CD4-positive, CD25-positive, alpha-beta regulatory T cell (primary cell): ENCODE results near the gene GAS7. TPM values are rescaled to one million over a fixed set of nuclear protein-coding genes. Genes with fewer than 3 reads are reported as not detected.

Experiments
- ATAC-seq, 2 donors: fragments of 150-1000 bp; cut with Tn5 transposase; one replicate each; pipeline ENCODE4 v1.10.0; 2021; ENCODE audit warnings: low read depth in 2 of 2, moderate number of reproducible peaks in 2 of 2, moderate library complexity in 1 of 2
- DNase-seq, 3 donors: peaks; one replicate each; pipeline versions ENCODE4 v3.0.0 to v3.0.0-alpha.2; 2012 to 2022; ENCODE audit warnings: mixed read lengths in 1 of 3
- H3K27ac ChIP-seq: one replicate; pipeline ENCODE4 v1.7.0; 2013; ENCODE audit warnings: mild to moderate bottlenecking, low read length; ENCODE audit not compliant: insufficient read depth, poor library complexity, severe bottlenecking
- H3K27me3 ChIP-seq: one replicate; pipeline ENCODE4 v1.7.0; 2013; ENCODE audit warnings: low read length; ENCODE audit not compliant: control insufficient read depth, insufficient read depth
- H3K36me3 ChIP-seq: one replicate; pipeline ENCODE4 v1.7.0; 2013; ENCODE audit warnings: mild to moderate bottlenecking, low read length, moderate library complexity; ENCODE audit not compliant: control insufficient read depth, insufficient read depth
- H3K4me1 ChIP-seq: 2 replicates; pipeline ENCODE4 v1.7.0; 2013; ENCODE audit warnings: mild to moderate bottlenecking, low read length; ENCODE audit not compliant: insufficient read depth, control insufficient read depth, poor library complexity, severe bottlenecking
- H3K4me3 ChIP-seq: one replicate; pipeline ENCODE4 v1.7.0; 2013; ENCODE audit warnings: low read depth, mild to moderate bottlenecking, low read length, moderate library complexity
- H3K9me3 ChIP-seq, 2 experiments: 1 replicate in 1 of 2; 2 replicates in 1 of 2; pipeline ENCODE4 v1.7.0; 2013; ENCODE audit warnings: low read length in 2 of 2, mild to moderate bottlenecking in 1 of 2, moderate library complexity in 1 of 2; ENCODE audit not compliant: control insufficient read depth in 2 of 2
- H3K27ac Mint-ChIP-seq, 3 donors: one replicate each; pipeline ENCODE4 v1.8.0; 2020 to 2022; ENCODE audit warnings: mild to moderate bottlenecking in 3 of 3, mixed read lengths in 3 of 3, moderate library complexity in 2 of 3
- H3K27me3 Mint-ChIP-seq: one replicate; pipeline ENCODE4 v1.8.0; 2022; ENCODE audit warnings: mild to moderate bottlenecking, mixed read lengths
- H3K36me3 Mint-ChIP-seq: one replicate; pipeline ENCODE4 v1.8.0; 2020; ENCODE audit warnings: mixed read lengths
- H3K4me1 Mint-ChIP-seq, 4 donors: one replicate each; pipeline ENCODE4 v1.8.0; 2020 to 2022; ENCODE audit warnings: mixed read lengths in 4 of 4, mild to moderate bottlenecking in 1 of 4
- H3K4me3 Mint-ChIP-seq, 4 donors: one replicate each; pipeline ENCODE4 v1.8.0; 2020 to 2022; ENCODE audit warnings: mild to moderate bottlenecking in 4 of 4, mixed read lengths in 4 of 4, moderate library complexity in 3 of 4
- H3K9me3 Mint-ChIP-seq, 7 donors: one replicate each; pipeline ENCODE4 v1.8.0; 2020 to 2022; ENCODE audit warnings: mixed read lengths in 7 of 7, mild to moderate bottlenecking in 3 of 7, moderate library complexity in 2 of 7
- polyA plus RNA-seq, 4 donors: library from polyadenylated mRNA; unstranded; fragments of 300-500 nt; fragmentation: Illumina TruSeq; gene quantifications; one replicate each; pipeline ENCODE4 v1.2.3, GENCODE V29; 2021
- total RNA-seq: library from RNA; stranded (reverse); gene quantifications from one replicate; pipeline ENCODE4 v1.2.3, GENCODE V29; 2022

Gene GAS7
- total and polyA plus RNA-seq, 5 donors from 2014 or later: 0.10 to 0.79 (median 0.46) TPM; not detected in 1

DNA sequence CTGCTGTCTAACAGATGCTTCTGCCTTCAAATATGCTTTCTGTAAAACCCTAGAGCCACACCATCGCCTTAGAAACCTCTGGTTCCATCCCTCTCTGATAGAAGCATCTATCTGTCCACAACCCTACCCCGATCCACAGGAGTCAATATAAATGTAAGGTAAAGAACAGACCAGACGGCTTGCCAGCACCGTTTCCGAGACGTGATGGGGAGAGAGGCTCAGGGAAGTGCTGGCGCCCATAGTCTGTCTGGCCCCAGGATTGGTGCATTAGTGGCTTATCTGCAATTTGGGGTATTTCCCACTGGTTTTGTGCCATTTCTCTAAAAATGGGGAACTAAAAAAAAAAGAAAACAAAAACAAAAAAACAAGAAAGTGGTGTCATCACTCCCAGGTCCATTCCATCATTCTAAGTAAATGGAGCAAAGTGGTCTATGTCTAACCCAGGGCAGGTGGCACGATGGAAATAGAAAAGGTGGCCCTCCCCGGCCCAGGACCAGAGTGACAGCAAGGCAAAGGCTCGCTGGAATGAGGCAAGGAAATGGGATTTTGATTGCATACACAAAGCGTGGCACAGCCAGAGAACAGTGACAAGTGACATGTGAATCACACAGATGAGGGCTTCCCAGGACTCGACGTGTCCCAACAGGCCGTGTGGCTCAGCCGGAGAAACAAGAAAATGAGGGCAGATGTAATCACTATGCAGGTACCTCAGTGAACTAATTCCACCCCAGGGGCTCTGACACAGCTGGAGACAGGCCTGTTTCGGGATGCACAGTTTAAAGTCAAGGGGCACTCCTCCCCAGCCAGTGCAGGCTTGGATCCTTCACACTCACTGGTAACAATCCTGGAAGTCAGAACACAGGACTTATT, 125.6 kb downstream of the GAS7 start:
- Histone ChIP-seq H3K9me3 (no peaks in the 10 kb centered on the region), H3K4me1 (no peaks in the 10 kb centered on the region), H3K27ac (no peak overlapping the region), H3K36me3 (no peaks in the 10 kb centered on the region), H3K4me3 (no peak overlapping the region), H3K27me3 (no peaks in the 10 kb centered on the region)
- peaks cover 0 to 11% (median 0%) of the 10 kb centered on the region in 7 donors for H3K9me3 Mint-ChIP-seq
- H3K4me3 Mint-ChIP-seq: no peak overlapping the region
- no peak for ATAC-seq
- no peak for DNase-seq
- H3K36me3 Mint-ChIP-seq: no peaks in the 10 kb centered on the region
- H3K27me3 Mint-ChIP-seq: peaks cover 5% of the 10 kb centered on the region
- peak overlapping the region in 1 of 3 donors; percentile 69 for H3K27ac Mint-ChIP-seq
- no peaks in the 10 kb centered on the region for H3K4me1 Mint-ChIP-seq

DNA sequence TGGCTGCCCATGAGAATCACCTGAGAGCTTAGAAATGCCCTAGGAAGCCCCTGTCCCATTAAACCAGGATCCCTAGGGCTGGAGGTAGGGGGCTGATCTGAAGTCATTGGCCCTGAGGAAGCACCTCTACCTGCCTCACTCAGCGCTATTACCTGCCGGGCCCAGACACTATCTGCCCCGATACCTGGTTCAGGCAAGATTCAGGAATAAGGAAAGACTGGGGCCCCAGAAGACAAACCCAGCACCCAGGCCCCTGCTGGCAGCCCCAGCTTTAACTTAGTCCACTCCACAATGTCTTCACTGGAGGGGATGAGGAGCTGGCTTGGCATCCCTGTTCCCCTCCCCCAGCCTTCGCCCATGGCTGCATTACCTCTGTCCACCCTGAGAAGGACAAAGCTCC, 126.3 kb downstream of the GAS7 start:
- H3K27me3 Mint-ChIP-seq: peaks cover 5% of the 10 kb centered on the region
- no peak overlapping the region for H3K27ac Mint-ChIP-seq
- Histone ChIP-seq H3K27ac (no peak overlapping the region), H3K36me3 (no peaks in the 10 kb centered on the region), H3K4me1 (no peaks in the 10 kb centered on the region), H3K27me3 (no peaks in the 10 kb centered on the region), H3K4me3 (no peak overlapping the region), H3K9me3 (no peaks in the 10 kb centered on the region)
- H3K4me1 Mint-ChIP-seq: no peaks in the 10 kb centered on the region
- no peak for ATAC-seq
- peaks cover 0 to 10% (median 0%) of the 10 kb centered on the region in 7 donors for H3K9me3 Mint-ChIP-seq
- DNase-seq: no peak
- H3K4me3 Mint-ChIP-seq: no peak overlapping the region
- H3K36me3 Mint-ChIP-seq: no peaks in the 10 kb centered on the region

DNA sequence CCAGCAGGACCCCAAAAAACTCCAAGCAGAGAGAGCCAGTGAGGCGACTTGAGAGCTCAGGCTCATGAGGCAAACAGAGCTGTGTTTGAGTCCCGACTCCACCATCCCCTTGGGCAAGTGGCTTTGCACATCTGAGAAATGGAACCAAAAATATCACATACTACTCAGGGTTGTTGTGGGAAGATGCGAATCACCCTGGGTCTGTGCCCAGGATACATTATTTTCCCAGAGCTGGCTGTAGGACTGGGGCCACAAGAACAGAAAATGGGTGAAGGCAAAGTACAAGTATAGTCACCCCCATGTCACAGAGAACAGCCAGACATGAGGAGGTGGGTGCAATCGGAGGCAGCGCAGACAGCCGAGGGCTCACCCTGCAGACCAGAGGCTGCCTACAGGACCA, 127.3 kb downstream of the GAS7 start:
- no peaks in the 10 kb centered on the region for H3K36me3 Mint-ChIP-seq
- DNase-seq: no peak
- H3K27me3 Mint-ChIP-seq: peaks cover 5% of the 10 kb centered on the region
- H3K9me3 Mint-ChIP-seq: peaks cover 0 to 10% (median 0%) of the 10 kb centered on the region in 7 donors
- no peaks in the 10 kb centered on the region for H3K36me3 ChIP-seq
- H3K4me1 Mint-ChIP-seq: no peaks in the 10 kb centered on the region
- no peak for ATAC-seq
- H3K4me3 ChIP-seq: no peak overlapping the region
- no peaks in the 10 kb centered on the region for H3K4me1 ChIP-seq
- no peaks in the 10 kb centered on the region for H3K9me3 ChIP-seq
- no peak overlapping the region for H3K4me3 Mint-ChIP-seq
- no peak overlapping the region for H3K27ac Mint-ChIP-seq
- H3K27me3 ChIP-seq: no peaks in the 10 kb centered on the region
- H3K27ac ChIP-seq: no peak overlapping the region

- H3K4me1 ChIP-seq: no peaks in the 10 kb centered on the region
- H3K27me3 Mint-ChIP-seq: peaks cover 5% of the 10 kb centered on the region
These were observed 127.7 kb downstream of the GAS7 start for GRCh38 chr17:10070690-10071089.

GRCh38 chr17:10069301-10069700, 129.1 kb downstream of the GAS7 start:
- no peaks in the 10 kb centered on the region for H3K27me3 ChIP-seq
- H3K27ac ChIP-seq: no peak overlapping the region
- no peaks in the 10 kb centered on the region for H3K36me3 Mint-ChIP-seq
- H3K36me3 ChIP-seq: no peaks in the 10 kb centered on the region
- H3K4me1 ChIP-seq: no peaks in the 10 kb centered on the region
- H3K27me3 Mint-ChIP-seq: peaks cover 5% of the 10 kb centered on the region
- H3K4me3 ChIP-seq: no peak overlapping the region
- no peaks in the 10 kb centered on the region for H3K9me3 ChIP-seq
- DNase-seq (no peak), ATAC-seq (no peak)
- H3K9me3 Mint-ChIP-seq: peaks cover 0 to 8% (median 0%) of the 10 kb centered on the region in 7 donors
- no peak overlapping the region for H3K27ac Mint-ChIP-seq
- no peak overlapping the region for H3K4me3 Mint-ChIP-seq
- no peaks in the 10 kb centered on the region for H3K4me1 Mint-ChIP-seq

More at GRCh38 chr17:10070690-10071089, 127.7 kb downstream of the GAS7 start:
- Mint-ChIP-seq H3K4me3 (no peak overlapping the region), H3K27ac (no peak overlapping the region), H3K4me1 (no peaks in the 10 kb centered on the region), H3K36me3 (no peaks in the 10 kb centered on the region), H3K9me3 (peaks cover 0 to 10% (median 0%) of the 10 kb centered on the region in 7 donors)
- no peak for DNase-seq
- no peak overlapping the region for H3K27ac ChIP-seq
- no peaks in the 10 kb centered on the region for H3K36me3 ChIP-seq
- H3K9me3 ChIP-seq: no peaks in the 10 kb centered on the region
- no peaks in the 10 kb centered on the region for H3K27me3 ChIP-seq
- ATAC-seq: no peak
- H3K4me3 ChIP-seq: no peak overlapping the region

DNA sequence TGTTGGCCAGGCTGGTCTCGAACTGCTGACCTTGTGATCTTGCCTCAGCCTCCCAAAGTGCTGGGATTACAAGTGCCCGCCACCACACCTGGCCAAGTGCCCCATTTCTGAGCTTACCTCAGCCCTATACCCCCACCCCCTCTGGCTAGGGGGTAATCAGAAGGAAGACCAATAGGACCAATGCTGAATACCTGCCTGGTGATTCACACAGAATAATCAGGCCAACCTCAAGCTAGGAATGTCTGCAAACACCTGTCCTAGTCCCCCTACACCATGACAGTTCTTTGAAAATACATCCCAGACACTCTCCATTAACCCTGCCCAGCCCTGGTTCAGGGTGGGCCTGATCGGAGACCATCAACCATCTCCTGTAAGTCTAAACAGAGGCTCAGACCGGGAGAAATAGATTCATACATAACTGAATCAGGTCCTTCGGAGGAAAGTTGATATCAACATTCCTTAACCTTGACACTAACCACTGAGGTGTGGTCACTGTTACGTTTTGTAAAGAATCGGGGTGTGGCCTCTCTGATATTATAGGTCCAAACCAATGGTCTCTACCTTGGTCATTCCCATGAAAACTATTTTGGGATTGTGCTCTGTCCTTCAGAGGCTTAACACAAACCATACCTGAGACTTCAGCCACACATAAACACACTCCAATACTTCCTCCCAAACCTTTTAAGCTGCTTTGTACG, 130.8 kb downstream of the GAS7 start:
- Histone ChIP-seq H3K36me3 (no peaks in the 10 kb centered on the region), H3K27me3 (no peaks in the 10 kb centered on the region), H3K4me1 (no peaks in the 10 kb centered on the region), H3K4me3 (no peak overlapping the region), H3K9me3 (no peaks in the 10 kb centered on the region), H3K27ac (no peak overlapping the region)
- peaks cover 0 to 6% (median 2%) of the 10 kb centered on the region in 4 donors for H3K4me1 Mint-ChIP-seq
- DNase-seq: no peak
- no peak overlapping the region for H3K27ac Mint-ChIP-seq
- peaks cover 5% of the 10 kb centered on the region for H3K27me3 Mint-ChIP-seq
- H3K9me3 Mint-ChIP-seq: peaks cover 0 to 8% (median 0%) of the 10 kb centered on the region in 7 donors
- ATAC-seq: no peak
- H3K4me3 Mint-ChIP-seq: no peak overlapping the region
- no peaks in the 10 kb centered on the region for H3K36me3 Mint-ChIP-seq

DNA sequence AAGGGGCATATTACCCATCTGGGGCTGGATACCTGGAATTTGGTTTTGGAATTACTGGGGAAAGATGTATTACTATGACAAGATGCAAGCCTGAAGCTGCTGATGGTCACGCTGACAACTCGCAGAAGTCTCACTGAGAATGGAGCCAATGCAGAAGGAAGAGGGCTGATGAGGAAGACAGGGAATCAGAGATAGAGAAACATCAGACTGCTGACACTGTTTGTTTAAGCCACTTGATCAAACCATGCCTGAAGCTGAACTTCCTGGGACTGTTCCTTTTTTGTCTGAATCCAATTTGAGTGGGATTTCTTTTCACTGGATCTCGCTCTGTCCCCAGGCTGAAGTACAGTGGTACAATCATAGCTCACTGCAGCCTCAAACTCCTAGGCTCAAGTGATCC, 133.9 kb downstream of the GAS7 start:
- Mint-ChIP-seq H3K36me3 (no peaks in the 10 kb centered on the region), H3K9me3 (peaks cover 0 to 6% (median 0%) of the 10 kb centered on the region in 7 donors), H3K4me1 (peaks cover 0 to 7% (median 3%) of the 10 kb centered on the region in 4 donors), H3K27me3 (peaks cover 9% of the 10 kb centered on the region), H3K4me3 (no peak overlapping the region), H3K27ac (no peak overlapping the region)
- H3K9me3 ChIP-seq: no peaks in the 10 kb centered on the region
- no peaks in the 10 kb centered on the region for H3K36me3 ChIP-seq
- no peaks in the 10 kb centered on the region for H3K4me1 ChIP-seq
- ATAC-seq: no peak
- H3K4me3 ChIP-seq: no peak overlapping the region
- H3K27me3 ChIP-seq: no peaks in the 10 kb centered on the region
- no peak for DNase-seq
- no peak overlapping the region for H3K27ac ChIP-seq
